Stimulated activated CD8-positive, alpha-beta memory T cell treated with anti-CD3 and anti-CD28 coated beads, Interleukin-2, amount 100 ng/mL, for 1 hour (primary cell): Measurements from ENCODE around the gene MED15.
"Not testable (repeated sequence)": the region's sequence is repeated elsewhere in the genome, so short reads cannot be mapped to it uniquely, and the experiment has no call there.

Source experiments
- DNase-seq, 2 donors: peaks; one replicate each; pipeline ENCODE4 v3.0.0-alpha.2; 2020; ENCODE audit warnings: low read depth in 2 of 2

Gene MED15

GRCh38 chr22:20531404-20532201 is 24.2 kb downstream of the MED15 start:
- DNase-seq, result no peak

GRCh38 chr22:20532256-20532993 is 25.0 kb downstream of the MED15 start:
- DNase-seq, result no peak

GRCh38 chr22:20533095-20533878 is 25.9 kb downstream of the MED15 start:
- DNase-seq, result no peak

GRCh38 chr22:20533879-20534265 is 26.5 kb downstream of the MED15 start:
- DNase-seq, result no peak

- DNase-seq, result no peak
Observed at GRCh38 chr22:20536590-20537324, 29.3 kb downstream of the MED15 start.

- no peak for DNase-seq
Observed at GRCh38 chr22:20537325-20537756, 29.9 kb downstream of the MED15 start.

GRCh38 chr22:20537983-20538382 is 30.6 kb downstream of the MED15 start:
- DNase-seq, result no peak

GRCh38 chr22:20538875-20539274 is 31.5 kb downstream of the MED15 start:
- not testable (repeated sequence) for DNase-seq

- no peak for DNase-seq
Observed at GRCh38 chr22:20542055-20542454, 34.6 kb downstream of the MED15 start.

GRCh38 chr22:20542736-20543135 is 35.3 kb downstream of the MED15 start:
- DNase-seq, result no peak

GRCh38 chr22:20545318-20545634 is 37.9 kb downstream of the MED15 start:
- DNase-seq, result not testable (repeated sequence)

GRCh38 chr22:20545681-20546521 is 38.5 kb downstream of the MED15 start:
- no peak for DNase-seq

- DNase-seq, result no peak
Observed at GRCh38 chr22:20546541-20546950, 39.1 kb downstream of the MED15 start.

GRCh38 chr22:20547029-20547428 is 39.6 kb downstream of the MED15 start:
- no peak for DNase-seq

- no peak for DNase-seq
Observed at GRCh38 chr22:20548806-20549205, 41.4 kb downstream of the MED15 start.

- DNase-seq, result no peak
Observed at GRCh38 chr22:20549232-20549841, 41.9 kb downstream of the MED15 start.

GRCh38 chr22:20550057-20550817 is 42.8 kb downstream of the MED15 start:
- no peak for DNase-seq

GRCh38 chr22:20550851-20551744 is 43.7 kb downstream of the MED15 start:
- no peak for DNase-seq
